SK-N-SH (cell line): Measurements from ENCODE around the gene BEST3. TPM values are rescaled to one million over a fixed set of nuclear protein-coding genes. Genes with fewer than 3 reads are reported as not detected.

Experiments used
- CTCF ChIA-PET: fragments of 300-600, 350-600 bp; formaldehyde crosslinking; extraction: SDS; loops from one replicate; lab custom pipeline; 2021; lab: Yijun Ruan, JAX
- POLR2A ChIA-PET: fragments of 350-600 bp; sonication (Branson Sonifier 250); formaldehyde crosslinking; extraction: SDS; loops from one replicate; lab custom pipeline; 2020; ENCODE audit warnings: antibody characterized with exemption, inconsistent platforms; lab: Yijun Ruan, JAX
- DNase-seq: peaks from one replicate; pipeline ENCODE4 v3.0.0; 2012
- H2AFZ ChIP-seq: fragments of 200-600 bp; sonication (generic); 2 replicates; pipeline ENCODE4 v1.8.1; 2016; ENCODE audit warnings: antibody characterized with exemption, mild to moderate bottlenecking, low read depth
- H3F3A ChIP-seq: fragments of 200-600 bp; sonication (generic); replicated peaks from 2 replicates; pipeline ENCODE3; 2016; ENCODE audit warnings: antibody characterized with exemption, mild to moderate bottlenecking; ENCODE audit not compliant: insufficient read depth
- H3K27ac ChIP-seq, 2 experiments: fragments of 200-500 bp in 1 of 2; fragments of 200-600 bp in 1 of 2; sonication (Bioruptor generic) in 1 of 2; sonication (generic), shearing (Covaris generic) in 1 of 2; 2 replicates each; pipeline versions ENCODE4 v1.5.1 to v1.6.1; 2014 to 2016; ENCODE audit warnings: low read depth in 2 of 2, inconsistent platforms in 1 of 2, low read length in 1 of 2, mild to moderate bottlenecking in 1 of 2, mixed read lengths in 1 of 2
- H3K27me3 ChIP-seq: fragments of 200-600 bp; sonication (generic), shearing (Covaris generic); 2 replicates; pipeline ENCODE4 v1.6.1; 2016; ENCODE audit warnings: mixed run types; ENCODE audit not compliant: insufficient read depth
- H3K36me3 ChIP-seq, 2 experiments: fragments of 200-500 bp in 1 of 2; fragments of 200-600 bp in 1 of 2; sonication (Bioruptor generic) in 1 of 2; sonication (generic) in 1 of 2; replicated peaks in 1 of 2; 2 replicates each; pipeline versions ENCODE3 to v1.5.1; 2014 to 2016; ENCODE audit warnings: low read length in 1 of 2, mild to moderate bottlenecking in 1 of 2; ENCODE audit not compliant: insufficient read depth in 2 of 2, control insufficient read depth in 1 of 2
- H3K4me1 ChIP-seq, 2 experiments: fragments of 200-500 bp in 1 of 2; fragments of 200-600 bp in 1 of 2; sonication (Bioruptor generic) in 1 of 2; sonication (generic), shearing (Covaris generic) in 1 of 2; 2 replicates each; pipeline versions ENCODE4 v1.5.1 to v1.6.1; 2014 to 2016; ENCODE audit warnings: low read depth in 1 of 2, low read length in 1 of 2, mixed run types in 1 of 2; ENCODE audit not compliant: insufficient read depth in 2 of 2, control insufficient read depth in 1 of 2
- H3K4me2 ChIP-seq: fragments of 200-600 bp; sonication (generic), shearing (Covaris generic); 2 replicates; pipeline ENCODE4 v1.6.1; 2017; ENCODE audit warnings: mixed run types
- H3K4me3 ChIP-seq, 2 experiments: fragments of 200-500 bp in 1 of 2; fragments of 200-600 bp in 1 of 2; sonication (Bioruptor generic) in 1 of 2; sonication (generic), shearing (Covaris generic) in 1 of 2; 2 replicates each; pipeline versions ENCODE4 v1.5.1 to v1.8.1; 2014 to 2016; ENCODE audit warnings: low read depth in 2 of 2, inconsistent platforms in 1 of 2, low read length in 1 of 2, mild to moderate bottlenecking in 1 of 2, mixed read lengths in 1 of 2, moderate library complexity in 1 of 2
- H3K79me2 ChIP-seq: fragments of 200-600 bp; sonication (generic); 2 replicates; pipeline ENCODE4 v1.8.1; 2017; ENCODE audit warnings: mild to moderate bottlenecking; ENCODE audit not compliant: insufficient read depth
- H3K9ac ChIP-seq: fragments of 200-600 bp; sonication (generic); 2 replicates; pipeline ENCODE4 v1.6.1; 2017; ENCODE audit warnings: mixed run types
- H3K9me2 ChIP-seq: fragments of 200-600 bp; sonication (generic); 2 replicates; pipeline ENCODE4 v1.6.1; 2017; ENCODE audit warnings: mixed run types
- H3K9me3 ChIP-seq: fragments of 200-600 bp; sonication (generic); 2 replicates; pipeline ENCODE4 v1.6.1; 2017; ENCODE audit warnings: mixed run types, mild to moderate bottlenecking, moderate library complexity
- H4K20me1 ChIP-seq: fragments of 200-600 bp; sonication (generic); 2 replicates; pipeline ENCODE4 v1.6.1; 2017; ENCODE audit warnings: mild to moderate bottlenecking, mixed run types; ENCODE audit not compliant: insufficient read depth
- CHD2 ChIP-seq: fragments of 150-350 bp; IDR thresholded peaks from 2 replicates; pipeline ENCODE4 v1.6.1; 2018; ENCODE audit warnings: low read length; ENCODE audit not compliant: partially characterized antibody
- ELF1 ChIP-seq: IDR thresholded peaks from 2 replicates; pipeline ENCODE4 v1.4.0; 2012
- EP300 ChIP-seq, 2 experiments: IDR thresholded peaks; 2 replicates each; pipeline versions ENCODE4 v1.4.0 to v1.6.1; 2012; ENCODE audit warnings: borderline replicate concordance in 1 of 2, low read depth in 1 of 2, low read length in 1 of 2
- FOSL2 ChIP-seq: IDR thresholded peaks from 2 replicates; pipeline ENCODE4 v1.4.0; 2012; ENCODE audit warnings: low read depth, mild to moderate bottlenecking, moderate library complexity, borderline replicate concordance
- FOXJ3 ChIP-seq: sonication (generic); formaldehyde crosslinking; IDR thresholded peaks from 2 replicates; pipeline ENCODE4 v1.5.1; 2020; ENCODE audit warnings: mild to moderate bottlenecking, missing genetic modification reagents
- GATA2 ChIP-seq: sonication (generic); formaldehyde crosslinking; IDR thresholded peaks from 2 replicates; pipeline ENCODE4 v1.5.0; 2020; ENCODE audit warnings: mild to moderate bottlenecking, missing genetic modification reagents
- JUND ChIP-seq: IDR thresholded peaks from 2 replicates; pipeline ENCODE4 v1.4.0; 2012
- MEF2A ChIP-seq: IDR thresholded peaks from 2 replicates; pipeline ENCODE4 v1.4.0; 2012; ENCODE audit warnings: low read depth, borderline replicate concordance
- MXI1 ChIP-seq: IDR thresholded peaks from 2 replicates; pipeline ENCODE4 v1.6.1; 2012; ENCODE audit warnings: mild to moderate bottlenecking, low read depth, low read length, improper control_type of control experiment
- NFIC ChIP-seq: IDR thresholded peaks from 2 replicates; pipeline ENCODE4 v1.4.0; 2012; ENCODE audit warnings: borderline replicate concordance
- NRF1 ChIP-seq: IDR thresholded peaks from 2 replicates; pipeline ENCODE4 v1.6.1; 2012; ENCODE audit warnings: low read depth, mild to moderate bottlenecking, low read length
- POLR2AphosphoS5 ChIP-seq: IDR thresholded peaks from 2 replicates; pipeline ENCODE4 v1.6.1; 2012; ENCODE audit warnings: low read depth, low read length
- RAD21 ChIP-seq: IDR thresholded peaks from 2 replicates; pipeline ENCODE4 v1.6.1; 2012; ENCODE audit warnings: mild to moderate bottlenecking, low read length
- RCOR1 ChIP-seq: fragments of 150-350 bp; IDR thresholded peaks from 2 replicates; pipeline ENCODE4 v1.6.1; 2017; ENCODE audit warnings: antibody characterized with exemption, low read length
- RFX5 ChIP-seq: IDR thresholded peaks from 2 replicates; pipeline ENCODE4 v1.6.1; 2012; ENCODE audit warnings: mild to moderate bottlenecking, improper control_type of control experiment, low read length
- SIN3A ChIP-seq: IDR thresholded peaks from 2 replicates; pipeline ENCODE4 v1.6.1; 2012; ENCODE audit warnings: low read depth, mild to moderate bottlenecking, low read length, moderate library complexity, borderline replicate concordance
- TAF1 ChIP-seq: IDR thresholded peaks from 2 replicates; pipeline ENCODE4 v1.6.1; 2012; ENCODE audit warnings: low read depth, mild to moderate bottlenecking, low read length, moderate library complexity, borderline replicate concordance
- TCF12 ChIP-seq: IDR thresholded peaks from 2 replicates; pipeline ENCODE4 v1.4.0; 2012
- TEAD4 ChIP-seq: IDR thresholded peaks from 2 replicates; pipeline ENCODE4 v1.4.0; 2012; ENCODE audit warnings: mild to moderate bottlenecking, borderline replicate concordance; ENCODE audit not compliant: insufficient read depth
- YY1 ChIP-seq: IDR thresholded peaks from 2 replicates; pipeline ENCODE4 v1.4.0; 2012; ENCODE audit warnings: low read depth, mild to moderate bottlenecking
- WGBS: methylation state at CpG from one replicate; pipeline ENCODE4 v1.1.6; 2017; ENCODE audit warnings: low lambda C conversion rate; 5-methylcytosine and 5-hydroxymethylcytosine counted together
- polyA plus RNA-seq, 3 experiments: library from polyadenylated mRNA; depleted of rRNA; stranded (reverse); fragments of >200 nt; gene quantifications; 2 replicates each; pipeline ENCODE4 v1.2.3, GENCODE V29; 2012
- TF ChIP-seq, protein P1 (sequence below): IDR thresholded peaks from 2 replicates; pipeline ENCODE4 v1.4.0; 2012; ENCODE audit warnings: low read depth, borderline replicate concordance
- TF ChIP-seq, protein P2 (sequence below): IDR thresholded peaks from 2 replicates; pipeline ENCODE4 v1.4.0; 2012; ENCODE audit warnings: low read depth
- TF ChIP-seq, protein P3 (sequence below): IDR thresholded peaks from 2 replicates; pipeline ENCODE4 v1.4.0; 2012; ENCODE audit warnings: low read depth, borderline replicate concordance
- TF ChIP-seq, protein P4 (sequence below): IDR thresholded peaks from 2 replicates; pipeline ENCODE4; 2012

BEST3 gene
- polyA plus RNA-seq, 1 of the 3 experiments (the other 2 are of a cell fraction): 0.48 TPM

DNA sequence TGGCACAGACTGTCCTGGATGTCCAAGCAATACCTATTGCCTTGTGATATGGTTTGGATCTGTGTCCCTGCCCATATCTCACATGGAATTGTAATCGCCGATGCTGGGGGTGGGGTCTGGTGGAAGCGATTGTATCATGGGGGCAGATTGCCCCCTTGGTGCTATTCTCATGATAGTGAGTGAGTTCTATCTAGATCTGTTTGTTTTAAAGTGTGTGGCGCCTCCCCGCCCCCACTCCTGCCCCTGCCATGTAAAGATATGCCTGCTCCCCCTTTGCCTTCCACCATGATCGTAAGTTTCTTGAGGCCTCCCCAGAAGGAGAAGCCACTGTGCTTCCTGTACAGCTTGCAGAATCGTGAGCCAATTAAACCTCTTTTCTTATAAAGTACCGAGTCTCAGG is 71.6 kb downstream of the BEST3 start:
- 60% methylated on average over 5 of the region's 8 CpGs for WGBS
- H3K4me2 ChIP-seq: no peak overlapping the region
- H3K9me3 ChIP-seq: no peaks in the 10 kb centered on the region
- no peak for DNase-seq
- no peak overlapping the region for H2AFZ ChIP-seq
- no peaks in the 10 kb centered on the region for H3K79me2 ChIP-seq
- no peaks in the 10 kb centered on the region for H3K9me2 ChIP-seq
- H3F3A ChIP-seq: no peaks in the 10 kb centered on the region
- no peaks in the 10 kb centered on the region for H4K20me1 ChIP-seq
- ChIA-PET CTCF (interaction anchor here (1.7 kb wide), 1 partner anchor 12 kb away, joined by 6 read pairs; no protein-coding TSS in a partner anchor), POLR2A (no interaction called here)
- peaks cover 0 to 11% of the 10 kb centered on the region in 2 experiments; a peak in 1 of 4 replicates for H3K4me1 ChIP-seq
- no peak overlapping the region for H3K9ac ChIP-seq
- H3K27me3 ChIP-seq: no peaks in the 10 kb centered on the region; the same call in 1 of the 2 replicates
- TF ChIP-seq SIN3A (no peak), YY1 (no peak), POLR2AphosphoS5 (no peak), JUND (no peak), MEF2A (no peak), CHD2 (no peak), FOXJ3 (no peak), RFX5 (no peak), TAF1 (no peak), RAD21 (no peak), RCOR1 (no peak), NFIC (no peak), GATA2 (no peak), NRF1 (no peak), FOSL2 (no peak)
- TF ChIP-seq, protein P1, sequence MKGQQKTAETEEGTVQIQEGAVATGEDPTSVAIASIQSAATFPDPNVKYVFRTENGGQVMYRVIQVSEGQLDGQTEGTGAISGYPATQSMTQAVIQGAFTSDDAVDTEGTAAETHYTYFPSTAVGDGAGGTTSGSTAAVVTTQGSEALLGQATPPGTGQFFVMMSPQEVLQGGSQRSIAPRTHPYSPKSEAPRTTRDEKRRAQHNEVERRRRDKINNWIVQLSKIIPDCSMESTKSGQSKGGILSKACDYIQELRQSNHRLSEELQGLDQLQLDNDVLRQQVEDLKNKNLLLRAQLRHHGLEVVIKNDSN: no peak
- TF ChIP-seq, protein P2, sequence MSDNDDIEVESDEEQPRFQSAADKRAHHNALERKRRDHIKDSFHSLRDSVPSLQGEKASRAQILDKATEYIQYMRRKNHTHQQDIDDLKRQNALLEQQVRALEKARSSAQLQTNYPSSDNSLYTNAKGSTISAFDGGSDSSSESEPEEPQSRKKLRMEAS: no peak
- TF ChIP-seq, protein P3, sequence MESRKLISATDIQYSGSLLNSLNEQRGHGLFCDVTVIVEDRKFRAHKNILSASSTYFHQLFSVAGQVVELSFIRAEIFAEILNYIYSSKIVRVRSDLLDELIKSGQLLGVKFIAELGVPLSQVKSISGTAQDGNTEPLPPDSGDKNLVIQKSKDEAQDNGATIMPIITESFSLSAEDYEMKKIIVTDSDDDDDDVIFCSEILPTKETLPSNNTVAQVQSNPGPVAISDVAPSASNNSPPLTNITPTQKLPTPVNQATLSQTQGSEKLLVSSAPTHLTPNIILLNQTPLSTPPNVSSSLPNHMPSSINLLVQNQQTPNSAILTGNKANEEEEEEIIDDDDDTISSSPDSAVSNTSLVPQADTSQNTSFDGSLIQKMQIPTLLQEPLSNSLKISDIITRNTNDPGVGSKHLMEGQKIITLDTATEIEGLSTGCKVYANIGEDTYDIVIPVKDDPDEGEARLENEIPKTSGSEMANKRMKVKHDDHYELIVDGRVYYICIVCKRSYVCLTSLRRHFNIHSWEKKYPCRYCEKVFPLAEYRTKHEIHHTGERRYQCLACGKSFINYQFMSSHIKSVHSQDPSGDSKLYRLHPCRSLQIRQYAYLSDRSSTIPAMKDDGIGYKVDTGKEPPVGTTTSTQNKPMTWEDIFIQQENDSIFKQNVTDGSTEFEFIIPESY: no peak
- H3K27ac ChIP-seq: no peak overlapping the region
- H3K4me3 ChIP-seq: no peak overlapping the region
- no peaks in the 10 kb centered on the region for H3K36me3 ChIP-seq

DNA sequence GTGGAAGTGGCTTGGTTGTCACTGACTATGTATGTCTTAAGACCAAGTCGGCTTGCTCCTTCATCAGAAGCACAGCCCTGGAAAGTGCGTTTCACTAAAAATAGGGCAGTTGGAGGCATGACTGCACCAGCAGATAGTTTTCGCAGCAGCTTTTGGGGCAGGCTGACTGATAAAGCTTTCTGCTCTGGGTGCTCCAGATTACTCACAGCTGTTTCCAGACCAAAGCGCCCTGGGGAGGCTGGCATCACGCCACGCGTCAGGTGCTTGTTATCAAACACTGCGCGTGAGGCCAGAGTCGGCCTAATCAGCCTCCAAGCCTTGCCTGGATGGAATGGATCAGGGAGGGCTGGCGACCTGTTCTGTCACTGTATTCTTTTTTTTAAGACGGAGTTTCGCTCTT is 75.1 kb downstream of the BEST3 start:
- DNase-seq: peak; percentile 80
- POLR2A ChIA-PET: no interaction called here
- TF ChIP-seq TCF12 (no peak), GATA2 (peak; percentile 96), TAF1 (no peak), TEAD4 (no peak), CHD2 (peak; percentile 82), FOXJ3 (peak; percentile 87), MXI1 (peak; percentile 63), RCOR1 (peak; percentile 94), ELF1 (no peak), SIN3A (no peak), FOSL2 (no peak), EP300 (IDR thresholded peaks at IDR 0.05; ENCODE audit: borderline replicate concordance in 1 of 2, low read depth in 1 of 2, low read length in 1 of 2) (peak in 1 of 2 experiments; percentile 90; a peak in 2 of 4 replicates), JUND (no peak)
- TF ChIP-seq, protein P4, sequence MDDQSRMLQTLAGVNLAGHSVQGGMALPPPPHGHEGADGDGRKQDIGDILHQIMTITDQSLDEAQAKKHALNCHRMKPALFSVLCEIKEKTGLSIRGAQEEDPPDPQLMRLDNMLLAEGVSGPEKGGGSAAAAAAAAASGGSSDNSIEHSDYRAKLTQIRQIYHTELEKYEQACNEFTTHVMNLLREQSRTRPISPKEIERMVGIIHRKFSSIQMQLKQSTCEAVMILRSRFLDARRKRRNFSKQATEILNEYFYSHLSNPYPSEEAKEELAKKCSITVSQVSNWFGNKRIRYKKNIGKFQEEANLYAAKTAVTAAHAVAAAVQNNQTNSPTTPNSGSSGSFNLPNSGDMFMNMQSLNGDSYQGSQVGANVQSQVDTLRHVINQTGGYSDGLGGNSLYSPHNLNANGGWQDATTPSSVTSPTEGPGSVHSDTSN: no peak
- TF ChIP-seq, protein P3: no peak

More for the DNA sequence above, 75.1 kb downstream of the BEST3 start:
- no peak overlapping the region for H3K9ac ChIP-seq
- no peak overlapping the region for H2AFZ ChIP-seq
- peaks cover 8% of the 10 kb centered on the region; the same call in 1 of the 2 replicates for H3K27me3 ChIP-seq
- H3K36me3 ChIP-seq: no peaks in the 10 kb centered on the region
- no peaks in the 10 kb centered on the region for H3K9me3 ChIP-seq
- no peaks in the 10 kb centered on the region for H3K79me2 ChIP-seq
- no peak overlapping the region for H3K4me2 ChIP-seq
- no peaks in the 10 kb centered on the region for H3F3A ChIP-seq
- no peak overlapping the region for H3K27ac ChIP-seq
- no peaks in the 10 kb centered on the region for H3K9me2 ChIP-seq
- H4K20me1 ChIP-seq: no peaks in the 10 kb centered on the region
- no peak overlapping the region for H3K4me3 ChIP-seq
- peaks cover 0 to 17% of the 10 kb centered on the region in 2 experiments; a peak in 1 of 4 replicates for H3K4me1 ChIP-seq
- WGBS: 44% methylated on average over 6 of the region's 13 CpGs
- CTCF ChIA-PET: interaction anchor here (1.1 to 2.4 kb wide), 3 partner anchors 12 to 53 kb away, joined by 3 to 14 read pairs (median 5); no protein-coding TSS in a partner anchor
